ENCODE data around the gene WFIKKN2. TPM values are rescaled to one million over a fixed set of nuclear protein-coding genes. Genes with fewer than 3 reads are reported as not detected.

Gene WFIKKN2
- total and polyA plus RNA-seq, 2 of the 13 experiments (the other 11 are each of a cell fraction or from before 2014, with no cell fraction given): not detected

GRCh38 chr17:50890675-50891516, 55.5 kb downstream of the WFIKKN2 start (continued):
- TF ChIP-seq ZNF414 (CRISPR knock-in tag; IDR thresholded peaks at IDR 0.05): peak; percentile 62; the same call in 1 of the 2 replicates
- TF ChIP-seq ZNF891 (CRISPR knock-in tag; IDR thresholded peaks at IDR 0.05): no peak
- TF ChIP-seq CAMTA2 (CRISPR knock-in tag; IDR thresholded peaks at IDR 0.05; ENCODE audit: borderline replicate concordance): no peak
- peak; percentile 64; the same call in 1 of the 2 replicates for TF ChIP-seq KAT2B (IDR thresholded peaks at IDR 0.05; ENCODE audit: borderline replicate concordance, low read depth, low read length)
- TF ChIP-seq ZSCAN29 (CRISPR knock-in tag; conservative IDR thresholded peaks at IDR 0.05): peak; percentile 94
- TF ChIP-seq KDM2A (CRISPR knock-in tag; IDR thresholded peaks at IDR 0.05; ENCODE audit: borderline replicate concordance, low read depth): peak; percentile 70
- peak; percentile 54 for TF ChIP-seq ZNF574 (CRISPR knock-in tag; IDR thresholded peaks at IDR 0.05)
- no peak; the same call in 1 of the 2 replicates for TF ChIP-seq ZNF232 (CRISPR knock-in tag; IDR thresholded peaks at IDR 0.05; ENCODE audit: borderline replicate concordance)
- TF ChIP-seq ZNF788 (CRISPR knock-in tag; IDR thresholded peaks at IDR 0.05; ENCODE audit: borderline replicate concordance): no peak; the same call in 1 of the 2 replicates
- TF ChIP-seq ZNF768 (CRISPR knock-in tag; IDR thresholded peaks at IDR 0.05): no peak
- TF ChIP-seq HNRNPK (IDR thresholded peaks at IDR 0.05; ENCODE audit: low read depth, low read length, poor library complexity, severe bottlenecking): no peak
- no peak; the same call in 1 of the 2 replicates for TF ChIP-seq UBTF (CRISPR knock-in tag; IDR thresholded peaks at IDR 0.05)
- no peak; the same call in 1 of the 2 replicates for TF ChIP-seq ZNF552 (CRISPR knock-in tag; IDR thresholded peaks at IDR 0.05; ENCODE audit: borderline replicate concordance)
- no peak for TF ChIP-seq ZNF33B (CRISPR knock-in tag; IDR thresholded peaks at IDR 0.05)
- TF ChIP-seq IKZF4 (CRISPR knock-in tag; IDR thresholded peaks at IDR 0.05; ENCODE audit: borderline replicate concordance, low read depth, not compliant biosample characterization): no peak
- no peak for TF ChIP-seq PBX3 (CRISPR knock-in tag; IDR thresholded peaks at IDR 0.05; ENCODE audit: borderline replicate concordance)
- no peak for TF ChIP-seq ZSCAN31 (CRISPR knock-in tag; IDR thresholded peaks at IDR 0.05; ENCODE audit: low read depth)
- TF ChIP-seq RORA (CRISPR knock-in tag; IDR thresholded peaks at IDR 0.05): 0 out of 2 replicates have a peak, but pooled peaks have one; percentile 82
- TF ChIP-seq ZNF567 (CRISPR knock-in tag; IDR thresholded peaks at IDR 0.05; ENCODE audit: borderline replicate concordance): no peak
- TF ChIP-seq ZNF781 (CRISPR knock-in tag; IDR thresholded peaks at IDR 0.05; ENCODE audit: borderline replicate concordance, not compliant biosample characterization): no peak
